Kidney epithelial cell (primary cell): ENCODE measurements around the gene ASB2. TPM values are rescaled to one million over a fixed set of nuclear protein-coding genes. Genes with fewer than 3 reads are reported as not detected.

Experiments
- DNase-seq: peaks from one replicate; pipeline ENCODE4 v3.0.0-alpha.2; 2010; ENCODE audit warnings: low read depth
- H3K27me3 ChIP-seq: 2 replicates; pipeline ENCODE4 v1.6.0; 2011; ENCODE audit warnings: low read length; ENCODE audit not compliant: control insufficient read depth, insufficient read depth
- H3K36me3 ChIP-seq: 2 replicates; pipeline ENCODE4 v1.5.1; 2011; ENCODE audit warnings: low read length; ENCODE audit not compliant: control insufficient read depth, insufficient read depth
- H3K4me3 ChIP-seq: 2 replicates; pipeline ENCODE4 v1.5.1; 2011; ENCODE audit warnings: low read depth, mild to moderate bottlenecking, control low read depth, low read length
- CTCF ChIP-seq: IDR thresholded peaks from 2 replicates; pipeline ENCODE4 v1.5.1; 2011; ENCODE audit warnings: mild to moderate bottlenecking, moderate library complexity, low read length, control low read depth, inconsistent platforms; ENCODE audit not compliant: insufficient read depth, poor library complexity, severe bottlenecking
- total RNA-seq: library from RNA; depleted of rRNA; stranded (reverse); fragments of >200 nt; gene quantifications from 2 replicates; pipeline ENCODE4 v1.2.3, GENCODE V29; 2015

The ASB2 gene
- total RNA-seq, 1 donor from 2014 or later: 7.4 TPM

DNA sequence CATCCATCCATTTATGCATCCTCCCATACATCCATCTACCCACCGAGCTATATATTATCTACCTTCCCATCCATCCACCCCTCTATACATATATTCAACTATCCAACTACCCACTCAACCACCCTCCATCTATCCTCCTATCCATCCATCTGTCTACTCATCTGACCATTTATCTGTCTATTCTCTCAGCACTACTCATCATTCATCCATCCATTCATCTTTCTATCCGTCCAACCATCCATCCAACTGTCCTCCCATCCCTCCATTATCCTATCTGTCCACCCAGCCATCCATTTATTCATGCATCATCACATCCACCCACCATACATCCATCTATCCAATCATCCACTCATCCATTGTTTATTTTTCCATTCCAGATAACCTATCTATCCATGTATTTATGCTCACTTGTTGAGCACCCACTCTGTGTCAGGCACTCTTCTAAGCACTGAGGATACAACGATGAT is 11.5 kb downstream of the ASB2 start:
- Histone ChIP-seq H3K27me3 (no peaks in the 10 kb centered on the region), H3K36me3 (no peaks in the 10 kb centered on the region), H3K4me3 (no peak overlapping the region)
- no peak for DNase-seq
- no peak for TF ChIP-seq CTCF

- no peak for DNase-seq
- no peak for TF ChIP-seq CTCF
- Histone ChIP-seq H3K36me3 (no peaks in the 10 kb centered on the region), H3K4me3 (no peak overlapping the region), H3K27me3 (no peaks in the 10 kb centered on the region)
These were observed 12.1 kb downstream of the ASB2 start for GRCh38 chr14:93964281-93964680.

- Histone ChIP-seq H3K4me3 (no peak overlapping the region), H3K36me3 (no peaks in the 10 kb centered on the region), H3K27me3 (no peaks in the 10 kb centered on the region)
- no peak for DNase-seq
- no peak for TF ChIP-seq CTCF
These were observed 12.7 kb downstream of the ASB2 start for GRCh38 chr14:93963692-93964091.

- Histone ChIP-seq H3K36me3 (no peaks in the 10 kb centered on the region), H3K4me3 (no peak overlapping the region), H3K27me3 (no peaks in the 10 kb centered on the region)
- TF ChIP-seq CTCF: no peak
- DNase-seq: no peak
These were observed 13.4 kb downstream of the ASB2 start for GRCh38 chr14:93962701-93963601.

- Histone ChIP-seq H3K4me3 (no peak overlapping the region), H3K36me3 (no peaks in the 10 kb centered on the region), H3K27me3 (no peaks in the 10 kb centered on the region)
- no peak for DNase-seq
- TF ChIP-seq CTCF: no peak
These were observed 14.8 kb downstream of the ASB2 start for GRCh38 chr14:93961620-93962019.
